Activated B cell treated with CpG ODN at 0.5 μM for 24 hours (primary cell): ENCODE data around the gene ANKRD10. TPM values are rescaled to one million over a fixed set of nuclear protein-coding genes. Genes with fewer than 3 reads are reported as not detected.

Experiments
- ATAC-seq: fragments of 200-7000 bp; cut with Tn5 transposase; one replicate; pipeline ENCODE4 v1.10.0; 2021; ENCODE audit warnings: low read depth, mild to moderate bottlenecking, moderate library complexity
- CTCF ChIA-PET: fragments of 350-600 bp; sonication (Branson Sonifier 250); formaldehyde crosslinking; loops from one replicate; lab custom pipeline; 2021; ENCODE audit warnings: antibody characterized with exemption; lab: Charles Lee
- POLR2A ChIA-PET: fragments of 350-600 bp; sonication (Branson Sonifier 250); formaldehyde crosslinking; loops from one replicate; lab custom pipeline; 2021; ENCODE audit warnings: antibody characterized with exemption; lab: Charles Lee
- DNase-seq: peaks from one replicate; pipeline ENCODE4 v3.0.0; 2022
- H3K27ac Mint-ChIP-seq: one replicate; pipeline ENCODE4 v1.8.0; 2020; ENCODE audit warnings: mixed read lengths
- H3K27me3 Mint-ChIP-seq: one replicate; pipeline ENCODE4 v1.8.0; 2021; ENCODE audit warnings: mixed read lengths
- H3K36me3 Mint-ChIP-seq: one replicate; pipeline ENCODE4 v1.8.0; 2021; ENCODE audit warnings: low read depth, mixed read lengths
- H3K4me1 Mint-ChIP-seq: one replicate; pipeline ENCODE4 v1.8.0; 2021; ENCODE audit warnings: mixed read lengths
- H3K4me3 Mint-ChIP-seq: one replicate; pipeline ENCODE4 v1.8.0; 2020; ENCODE audit warnings: mild to moderate bottlenecking, mixed read lengths
- H3K9me3 Mint-ChIP-seq: one replicate; pipeline ENCODE4 v1.8.0; 2020; ENCODE audit warnings: mixed read lengths
- CTCF ChIP-seq: fragments of 200-600 bp; IDR thresholded peaks from one replicate; pipeline ENCODE4 v1.8.0; 2022; ENCODE audit warnings: antibody characterized with exemption, mild to moderate bottlenecking
- intact Hi-C: fragments of 100-400 bp; cut with micrococcal nuclease; formaldehyde crosslinking; loops from one replicate; pipeline ENCODE4 v1.15.1; 2024
- total RNA-seq: library from RNA; stranded (reverse); gene quantifications from 2 replicates; pipeline ENCODE4 v1.2.3, GENCODE V29; 2022

ANKRD10 gene
- total RNA-seq, 1 donor from 2014 or later, result 256 TPM

DNA sequence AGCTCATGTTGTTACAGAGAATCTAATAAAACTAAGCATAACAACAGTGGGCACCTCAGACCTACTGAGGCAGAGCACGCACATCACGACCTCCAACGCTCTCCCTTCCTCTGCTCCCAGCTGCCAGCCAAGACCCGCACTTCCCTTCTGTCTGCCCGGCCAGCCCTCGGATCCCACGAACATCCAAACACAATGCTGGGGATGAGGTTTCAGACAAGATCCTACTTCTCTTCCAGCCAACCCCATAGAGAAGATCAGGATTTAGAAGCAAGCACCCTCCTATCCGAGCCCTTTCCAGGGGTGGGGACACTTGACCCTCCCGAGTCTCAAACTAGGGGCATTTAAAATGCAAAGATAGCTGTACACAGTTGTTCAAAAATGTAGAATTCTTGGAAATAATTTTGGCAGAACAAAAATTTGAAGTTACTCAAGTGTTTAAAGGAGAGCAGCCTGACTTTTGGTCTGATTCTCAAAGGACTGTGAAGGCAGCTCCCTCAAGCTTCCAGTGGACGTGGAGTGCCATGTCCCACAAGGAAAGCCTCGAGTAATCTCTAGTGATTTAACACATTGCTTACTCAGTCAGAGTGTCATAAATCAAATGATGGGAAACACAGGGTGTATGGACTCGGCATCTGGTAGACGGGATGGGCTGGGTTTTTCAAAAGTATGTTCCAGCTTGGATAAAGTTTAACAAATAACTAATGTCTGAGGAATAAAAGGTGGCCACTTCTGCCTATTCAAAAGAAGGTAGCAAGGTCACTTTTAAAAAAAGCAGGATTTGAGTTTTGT lies 32.8 kb downstream of the ANKRD10 start:
- intact Hi-C loops, result no loop called here
- ChIA-PET CTCF (no interaction called here), POLR2A (interaction anchor here (0.6 kb wide), 1 partner anchor 12 kb away, joined by 14 read pairs; no protein-coding TSS in a partner anchor)
- Mint-ChIP-seq H3K27me3 (no peaks in the 10 kb centered on the region), H3K36me3 (peaks cover 29% of the 10 kb centered on the region), H3K4me3 (no peak overlapping the region), H3K4me1 (no peaks in the 10 kb centered on the region), H3K27ac (no peak overlapping the region), H3K9me3 (no peaks in the 10 kb centered on the region)
- DNase-seq (no peak), ATAC-seq (no peak)
- TF ChIP-seq CTCF, result no peak

GRCh38 chr13:110880627-110881026 lies 34.2 kb downstream of the ANKRD10 start:
- Mint-ChIP-seq H3K27ac (no peak overlapping the region), H3K4me3 (no peak overlapping the region), H3K27me3 (no peaks in the 10 kb centered on the region), H3K9me3 (no peaks in the 10 kb centered on the region), H3K4me1 (no peaks in the 10 kb centered on the region), H3K36me3 (peaks cover 29% of the 10 kb centered on the region)
- DNase-seq, result no peak
- no peak for TF ChIP-seq CTCF
- CTCF ChIA-PET, result no interaction called here
- POLR2A ChIA-PET, result no interaction called here
- no peak for ATAC-seq
- intact Hi-C loops, result no loop called here

DNA sequence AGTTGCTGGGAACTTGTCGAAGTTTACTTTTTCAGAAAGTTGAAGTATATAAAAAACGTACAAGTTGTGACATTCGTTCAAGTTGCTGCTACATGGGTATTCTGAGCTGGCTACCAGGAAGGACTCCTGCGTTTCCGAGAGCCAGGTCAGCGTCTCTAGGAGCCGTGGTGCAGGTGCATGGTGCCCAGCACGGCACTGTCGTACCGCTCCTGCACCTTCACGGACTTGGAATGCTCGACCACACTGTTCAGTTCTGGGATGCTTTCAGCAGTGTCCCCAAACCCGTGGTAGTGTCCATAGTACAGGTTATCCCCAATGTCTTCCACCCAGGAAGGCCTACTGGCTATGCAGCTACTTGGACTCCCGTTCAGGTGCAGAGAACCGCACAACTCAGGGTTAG lies 35.4 kb downstream of the ANKRD10 start:
- Mint-ChIP-seq H3K36me3 (peaks cover 29% of the 10 kb centered on the region), H3K4me3 (no peak overlapping the region), H3K9me3 (no peaks in the 10 kb centered on the region), H3K27me3 (no peaks in the 10 kb centered on the region), H3K4me1 (peaks cover 8% of the 10 kb centered on the region), H3K27ac (no peak overlapping the region)
- CTCF ChIA-PET, result no interaction called here
- ATAC-seq, result no peak
- POLR2A ChIA-PET, result no interaction called here
- TF ChIP-seq CTCF, result no peak
- intact Hi-C loops, result no loop called here
- no peak for DNase-seq

DNA sequence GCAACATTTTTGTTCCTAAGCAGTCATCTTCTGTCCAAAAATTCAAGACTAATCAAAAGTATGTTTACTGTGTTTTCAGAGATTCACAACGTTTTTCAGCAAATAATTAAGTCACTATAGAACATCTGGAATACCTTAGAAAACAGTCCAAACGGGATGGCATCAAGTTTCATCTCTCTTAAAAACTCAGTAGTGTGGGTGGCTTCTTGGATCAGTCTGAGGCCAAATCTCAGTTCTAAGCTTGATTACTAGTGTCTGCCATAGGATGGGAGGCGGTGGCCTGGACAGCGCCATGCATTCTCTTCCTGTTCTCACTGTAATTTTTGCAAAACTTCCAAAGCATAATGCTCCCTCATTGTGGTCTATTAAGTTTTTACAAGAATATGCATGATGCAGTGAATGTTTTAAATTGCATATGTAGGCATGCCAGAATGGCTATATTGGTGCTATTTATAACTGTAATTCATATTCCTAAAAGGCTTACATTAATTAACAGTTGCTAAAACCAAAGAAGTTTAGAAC lies 37.1 kb downstream of the ANKRD10 start:
- POLR2A ChIA-PET, result no interaction called here
- CTCF ChIA-PET, result no interaction called here
- TF ChIP-seq CTCF, result no peak
- Mint-ChIP-seq H3K36me3 (peaks cover 23% of the 10 kb centered on the region), H3K9me3 (no peaks in the 10 kb centered on the region), H3K4me3 (no peak overlapping the region), H3K27ac (no peak overlapping the region), H3K4me1 (peaks cover 8% of the 10 kb centered on the region), H3K27me3 (no peaks in the 10 kb centered on the region)
- ATAC-seq (no peak), DNase-seq (no peak)
- intact Hi-C loops, result no loop called here

DNA sequence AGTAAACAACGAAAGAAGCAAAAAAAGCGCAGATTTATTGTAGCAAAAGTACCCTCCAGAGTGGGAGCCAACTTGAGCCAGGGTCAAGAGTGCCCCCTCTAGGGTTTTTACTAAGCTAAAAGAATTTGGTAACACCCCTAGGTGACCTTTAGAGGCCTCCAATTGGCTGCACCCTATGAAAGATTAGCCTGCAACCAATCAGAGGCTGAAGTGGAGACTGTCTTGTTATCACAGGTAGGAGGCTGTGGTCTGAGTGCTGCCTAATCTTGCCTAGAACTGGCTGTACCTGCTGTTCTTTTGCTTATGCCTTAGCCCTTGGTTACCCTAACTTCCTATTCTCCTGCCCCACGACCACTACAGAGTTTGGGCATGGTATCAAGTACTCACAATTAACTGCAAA lies 38.3 kb downstream of the ANKRD10 start:
- ATAC-seq, result no peak
- CTCF ChIA-PET, result no interaction called here
- H3K4me1 Mint-ChIP-seq, result peaks cover 8% of the 10 kb centered on the region
- no peak for DNase-seq
- no peak overlapping the region for H3K4me3 Mint-ChIP-seq
- no peak for TF ChIP-seq CTCF
- H3K36me3 Mint-ChIP-seq, result peaks cover 15% of the 10 kb centered on the region
- H3K27me3 Mint-ChIP-seq, result no peaks in the 10 kb centered on the region
- H3K27ac Mint-ChIP-seq, result no peak overlapping the region
- H3K9me3 Mint-ChIP-seq, result no peaks in the 10 kb centered on the region
- intact Hi-C loops, result no loop called here
- POLR2A ChIA-PET, result interaction anchor here (1.2 kb wide), 1 partner anchor 161 kb away, joined by 3 read pairs; no protein-coding TSS in a partner anchor
